Fibroblast of lung (primary cell): Measurements from ENCODE around the gene LAIR1. TPM values are rescaled to one million over a fixed set of nuclear protein-coding genes. Genes with fewer than 3 reads are reported as not detected.

Source experiments
- DNase-seq, 2 donors: peaks; one replicate each; pipeline versions ENCODE4 v3.0.0 to v3.0.0-alpha.2; 2010; ENCODE audit warnings: low read depth in 2 of 2
- H2AFZ ChIP-seq: 2 replicates; pipeline ENCODE4 v1.5.1; 2012; ENCODE audit warnings: low read length, control low read depth, inconsistent platforms
- H3K27ac ChIP-seq: 2 replicates; pipeline ENCODE4 v1.5.1; 2011; ENCODE audit warnings: low read length, control low read depth; ENCODE audit not compliant: insufficient read depth
- H3K27me3 ChIP-seq: 2 replicates; pipeline ENCODE4 v1.5.1; 2011; ENCODE audit warnings: mild to moderate bottlenecking, low read length; ENCODE audit not compliant: control insufficient read depth, insufficient read depth
- H3K36me3 ChIP-seq: 2 replicates; pipeline ENCODE4 v1.5.1; 2011; ENCODE audit warnings: low read length; ENCODE audit not compliant: control insufficient read depth, insufficient read depth
- H3K4me1 ChIP-seq: 2 replicates; pipeline ENCODE4 v1.5.1; 2011; ENCODE audit warnings: low read length; ENCODE audit not compliant: control insufficient read depth, insufficient read depth; ENCODE audit errors: extremely low read depth
- H3K4me2 ChIP-seq: 2 replicates; pipeline ENCODE4 v1.5.1; 2011; ENCODE audit warnings: low read length, control low read depth; ENCODE audit not compliant: insufficient read depth; ENCODE audit errors: extremely low read depth
- H3K4me3 ChIP-seq, 4 experiments: fragments of 200-600 bp in 1 of 4; sonication (generic) in 1 of 4; replicated peaks in 1 of 4; 2 replicates each; pipeline ENCODE4 v1.5.1; 2011 to 2016; ENCODE audit warnings: low read length in 4 of 4, low read depth in 3 of 4, mild to moderate bottlenecking in 3 of 4, control low read depth in 2 of 4, inconsistent platforms in 1 of 4, mixed read lengths in 1 of 4; ENCODE audit not compliant: insufficient read depth in 1 of 4; ENCODE audit errors: control extremely low read depth in 1 of 4
- H3K79me2 ChIP-seq: 2 replicates; pipeline ENCODE4 v1.5.1; 2012; ENCODE audit warnings: mild to moderate bottlenecking, low read length, inconsistent platforms; ENCODE audit not compliant: control insufficient read depth, insufficient read depth
- H3K9ac ChIP-seq: 2 replicates; pipeline ENCODE4 v1.5.1; 2011; ENCODE audit warnings: mild to moderate bottlenecking, low read length, control low read depth; ENCODE audit not compliant: insufficient read depth
- H3K9me3 ChIP-seq: 2 replicates; pipeline ENCODE4 v1.5.1; 2012; ENCODE audit warnings: low read depth, low read length; ENCODE audit not compliant: control insufficient read depth, insufficient read depth
- H4K20me1 ChIP-seq: 2 replicates; pipeline ENCODE4 v1.5.1; 2011; ENCODE audit warnings: low read length; ENCODE audit not compliant: control insufficient read depth, insufficient read depth; ENCODE audit errors: extremely low read depth
- EZH2 ChIP-seq: IDR thresholded peaks from 2 replicates; pipeline ENCODE4 v1.5.1; 2012; ENCODE audit warnings: low read length, control low read depth, mild to moderate bottlenecking; ENCODE audit errors: missing control alignments
- polyA plus RNA-seq, 2 donors: library from polyadenylated mRNA; depleted of rRNA in 1 of 2; stranded (reverse) in 1 of 2; unstranded in 1 of 2; fragments of >200 nt; gene quantifications; 2 replicates each; pipeline ENCODE4 v1.2.1, GENCODE V29; 2011 to 2012; ENCODE audit warnings: missing spikeins in 1 of 2
- total RNA-seq: library from RNA; depleted of rRNA; stranded (reverse); fragments of >200 nt; gene quantifications from 2 replicates; pipeline ENCODE4 v1.2.1, GENCODE V29; 2014
- TF ChIP-seq, protein P1 (sequence below), 2 donors: IDR thresholded peaks in 1 of 2; conservative IDR thresholded peaks in 1 of 2; 1 replicate in 1 of 2; 2 replicates in 1 of 2; pipeline ENCODE4 v1.5.1; 2011 to 2012; ENCODE audit warnings: low read length in 2 of 2, control low read depth in 1 of 2, inconsistent platforms in 1 of 2, low read depth in 1 of 2, mild to moderate bottlenecking in 1 of 2

Gene LAIR1
- total and polyA plus RNA-seq, 2 donors (not counting 1 experiment from before 2014, with no cell fraction given), result not detected

DNA sequence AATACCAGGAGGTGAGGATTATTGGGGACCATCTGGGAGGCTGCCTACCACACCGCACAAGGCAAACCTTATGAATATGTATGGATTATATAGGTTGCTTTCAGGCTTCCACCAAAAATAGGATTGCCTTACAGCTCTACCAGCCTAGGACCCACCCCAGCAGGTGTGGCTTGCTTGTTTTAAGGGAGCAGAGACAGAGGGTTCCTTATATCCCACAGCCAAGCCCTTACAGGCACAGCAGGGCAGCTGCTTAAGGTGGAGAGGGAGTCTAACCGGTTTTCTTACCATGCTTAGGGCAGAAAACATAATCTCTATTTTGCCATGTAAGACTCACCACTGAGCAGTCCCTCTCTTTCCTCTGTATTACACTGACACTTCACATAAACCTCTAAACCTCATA, 34.5 kb upstream of the LAIR1 start:
- H3K27ac ChIP-seq, result no peak overlapping the region
- no peaks in the 10 kb centered on the region for H3K4me1 ChIP-seq
- no peaks in the 10 kb centered on the region for H4K20me1 ChIP-seq
- no peak for DNase-seq
- H2AFZ ChIP-seq, result no peak overlapping the region
- no peaks in the 10 kb centered on the region for H3K36me3 ChIP-seq
- H3K27me3 ChIP-seq, result no peaks in the 10 kb centered on the region
- H3K79me2 ChIP-seq, result no peaks in the 10 kb centered on the region
- H3K4me3 ChIP-seq, result no peak overlapping the region
- no peak overlapping the region for H3K4me2 ChIP-seq
- H3K9ac ChIP-seq, result no peak overlapping the region
- TF ChIP-seq, protein P1, sequence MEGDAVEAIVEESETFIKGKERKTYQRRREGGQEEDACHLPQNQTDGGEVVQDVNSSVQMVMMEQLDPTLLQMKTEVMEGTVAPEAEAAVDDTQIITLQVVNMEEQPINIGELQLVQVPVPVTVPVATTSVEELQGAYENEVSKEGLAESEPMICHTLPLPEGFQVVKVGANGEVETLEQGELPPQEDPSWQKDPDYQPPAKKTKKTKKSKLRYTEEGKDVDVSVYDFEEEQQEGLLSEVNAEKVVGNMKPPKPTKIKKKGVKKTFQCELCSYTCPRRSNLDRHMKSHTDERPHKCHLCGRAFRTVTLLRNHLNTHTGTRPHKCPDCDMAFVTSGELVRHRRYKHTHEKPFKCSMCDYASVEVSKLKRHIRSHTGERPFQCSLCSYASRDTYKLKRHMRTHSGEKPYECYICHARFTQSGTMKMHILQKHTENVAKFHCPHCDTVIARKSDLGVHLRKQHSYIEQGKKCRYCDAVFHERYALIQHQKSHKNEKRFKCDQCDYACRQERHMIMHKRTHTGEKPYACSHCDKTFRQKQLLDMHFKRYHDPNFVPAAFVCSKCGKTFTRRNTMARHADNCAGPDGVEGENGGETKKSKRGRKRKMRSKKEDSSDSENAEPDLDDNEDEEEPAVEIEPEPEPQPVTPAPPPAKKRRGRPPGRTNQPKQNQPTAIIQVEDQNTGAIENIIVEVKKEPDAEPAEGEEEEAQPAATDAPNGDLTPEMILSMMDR (conservative IDR thresholded peaks at IDR 0.05 in 1 of 2, IDR thresholded peaks at IDR 0.05 in 1 of 2; ENCODE audit: low read depth in 1 of 2, low read length in 2 of 2), result no peak
- H3K9me3 ChIP-seq, result no peaks in the 10 kb centered on the region

DNA sequence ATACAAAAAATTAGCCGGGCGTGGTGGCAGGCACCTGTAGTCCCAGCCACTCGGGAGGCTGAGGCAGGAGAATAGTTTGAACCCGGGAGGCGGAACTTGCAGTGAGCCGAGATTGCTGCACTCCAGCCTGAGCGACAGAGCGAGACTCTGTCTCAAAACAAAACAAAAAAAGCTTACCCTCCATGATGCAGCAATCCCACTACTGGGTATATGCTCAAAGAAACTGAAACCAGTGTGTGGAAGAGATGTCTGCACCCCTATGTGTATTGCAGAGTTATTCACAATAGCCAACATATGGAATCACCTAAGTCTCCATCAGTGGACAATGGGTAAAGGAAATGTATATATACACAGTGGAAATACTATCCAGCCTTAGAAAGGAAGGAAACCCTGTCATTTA, 31.0 kb upstream of the LAIR1 start:
- no peaks in the 10 kb centered on the region for H3K9me3 ChIP-seq
- H3K79me2 ChIP-seq, result no peaks in the 10 kb centered on the region
- H3K27me3 ChIP-seq, result no peaks in the 10 kb centered on the region
- TF ChIP-seq, protein P1 (conservative IDR thresholded peaks at IDR 0.05 in 1 of 2, IDR thresholded peaks at IDR 0.05 in 1 of 2; ENCODE audit: low read depth in 1 of 2, low read length in 2 of 2), result no peak
- TF ChIP-seq EZH2, result no peak
- no peak overlapping the region for H3K4me2 ChIP-seq
- H4K20me1 ChIP-seq, result no peaks in the 10 kb centered on the region
- no peak overlapping the region for H3K4me3 ChIP-seq
- no peak overlapping the region for H2AFZ ChIP-seq
- H3K27ac ChIP-seq, result no peak overlapping the region
- no peak overlapping the region for H3K9ac ChIP-seq
- no peaks in the 10 kb centered on the region for H3K36me3 ChIP-seq
- no peak for DNase-seq
- no peaks in the 10 kb centered on the region for H3K4me1 ChIP-seq

DNA sequence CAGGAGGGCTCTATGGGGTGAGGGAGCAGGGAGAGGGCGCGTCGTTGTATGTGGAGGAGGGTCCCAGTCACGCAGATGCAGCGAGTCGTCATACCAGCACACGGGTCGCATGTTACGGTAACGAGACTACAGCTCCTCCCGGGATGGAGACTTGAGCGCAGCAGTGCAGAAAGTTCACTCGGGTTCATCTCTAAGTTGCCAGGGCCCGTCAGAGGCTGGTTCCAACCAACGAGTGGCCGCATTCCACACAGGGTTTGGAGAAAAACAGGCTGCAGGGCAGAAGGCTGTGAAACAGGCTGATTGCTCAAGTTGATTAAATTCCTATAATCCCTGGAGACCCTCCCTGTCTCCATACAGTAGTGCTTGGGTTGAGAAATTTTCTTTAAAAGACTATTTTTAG, 28.6 kb upstream of the LAIR1 start:
- H4K20me1 ChIP-seq, result no peaks in the 10 kb centered on the region
- H2AFZ ChIP-seq, result no peak overlapping the region
- no peaks in the 10 kb centered on the region for H3K9me3 ChIP-seq
- DNase-seq, result no peak
- H3K4me2 ChIP-seq, result no peak overlapping the region
- H3K27me3 ChIP-seq, result no peaks in the 10 kb centered on the region
- H3K27ac ChIP-seq, result no peak overlapping the region
- no peaks in the 10 kb centered on the region for H3K79me2 ChIP-seq
- TF ChIP-seq EZH2, result no peak
- TF ChIP-seq, protein P1 (conservative IDR thresholded peaks at IDR 0.05 in 1 of 2, IDR thresholded peaks at IDR 0.05 in 1 of 2; ENCODE audit: low read depth in 1 of 2, low read length in 2 of 2), result no peak
- H3K4me1 ChIP-seq, result no peaks in the 10 kb centered on the region
- H3K4me3 ChIP-seq, result no peak overlapping the region
- no peak overlapping the region for H3K9ac ChIP-seq
- H3K36me3 ChIP-seq, result no peaks in the 10 kb centered on the region
